Measurements from ENCODE around the gene TUB.

TUB gene

GRCh38 chr11:8107642-8108041 is 26.6 kb downstream of the TUB start:
- H3K27me3 ChIP-seq (ENCODE audit: insufficient read depth, poor library complexity, severe bottlenecking), result no peaks in the 10 kb centered on the region
- no peak for DNase-seq (ENCODE audit: low spot score)
- no peaks in the 10 kb centered on the region for H3K9me3 ChIP-seq (ENCODE audit: severe bottlenecking)
- no peak overlapping the region for H3K4me3 ChIP-seq (ENCODE audit: severe bottlenecking)
- H3K27ac ChIP-seq (ENCODE audit: poor library complexity, severe bottlenecking), result no peak overlapping the region
- no peak for TF ChIP-seq CTCF (IDR thresholded peaks at IDR 0.05; ENCODE audit: poor library complexity, severe bottlenecking)
- no peaks in the 10 kb centered on the region for H3K36me3 ChIP-seq (ENCODE audit: low read depth)
- H3K4me1 ChIP-seq (ENCODE audit: insufficient read depth, poor library complexity, severe bottlenecking), result no peaks in the 10 kb centered on the region
- no peak for ATAC-seq (ENCODE audit: low read depth)

- Histone ChIP-seq H3K4me3 (ENCODE audit: severe bottlenecking) (no peak overlapping the region), H3K27ac (ENCODE audit: poor library complexity, severe bottlenecking) (no peak overlapping the region), H3K9me3 (ENCODE audit: severe bottlenecking) (no peaks in the 10 kb centered on the region), H3K36me3 (ENCODE audit: low read depth) (no peaks in the 10 kb centered on the region), H3K27me3 (ENCODE audit: insufficient read depth, poor library complexity, severe bottlenecking) (no peaks in the 10 kb centered on the region), H3K4me1 (ENCODE audit: insufficient read depth, poor library complexity, severe bottlenecking) (no peaks in the 10 kb centered on the region)
- TF ChIP-seq CTCF (IDR thresholded peaks at IDR 0.05; ENCODE audit: poor library complexity, severe bottlenecking), result no peak
- DNase-seq (ENCODE audit: low spot score) (no peak), ATAC-seq (ENCODE audit: low read depth) (no peak)
Measured at GRCh38 chr11:8108421-8108820, 27.4 kb downstream of the TUB start.

GRCh38 chr11:8109675-8110074 is 28.7 kb downstream of the TUB start:
- Histone ChIP-seq H3K27me3 (ENCODE audit: insufficient read depth, poor library complexity, severe bottlenecking) (no peaks in the 10 kb centered on the region), H3K27ac (ENCODE audit: poor library complexity, severe bottlenecking) (no peak overlapping the region), H3K4me3 (ENCODE audit: severe bottlenecking) (no peak overlapping the region), H3K9me3 (ENCODE audit: severe bottlenecking) (no peaks in the 10 kb centered on the region), H3K4me1 (ENCODE audit: insufficient read depth, poor library complexity, severe bottlenecking) (no peaks in the 10 kb centered on the region), H3K36me3 (ENCODE audit: low read depth) (no peaks in the 10 kb centered on the region)
- DNase-seq (ENCODE audit: low spot score), result no peak
- no peak for TF ChIP-seq CTCF (IDR thresholded peaks at IDR 0.05; ENCODE audit: poor library complexity, severe bottlenecking)
- no peak for ATAC-seq (ENCODE audit: low read depth)

- DNase-seq (ENCODE audit: low spot score) (no peak), ATAC-seq (ENCODE audit: low read depth) (no peak)
- Histone ChIP-seq H3K4me3 (ENCODE audit: severe bottlenecking) (no peak overlapping the region), H3K9me3 (ENCODE audit: severe bottlenecking) (no peaks in the 10 kb centered on the region), H3K27ac (ENCODE audit: poor library complexity, severe bottlenecking) (no peak overlapping the region), H3K27me3 (ENCODE audit: insufficient read depth, poor library complexity, severe bottlenecking) (no peaks in the 10 kb centered on the region), H3K36me3 (ENCODE audit: low read depth) (no peaks in the 10 kb centered on the region), H3K4me1 (ENCODE audit: insufficient read depth, poor library complexity, severe bottlenecking) (no peaks in the 10 kb centered on the region)
- TF ChIP-seq CTCF (IDR thresholded peaks at IDR 0.05; ENCODE audit: poor library complexity, severe bottlenecking), result no peak
Measured at GRCh38 chr11:8110396-8110795, 29.4 kb downstream of the TUB start.

GRCh38 chr11:8111636-8112035 is 30.6 kb downstream of the TUB start:
- Histone ChIP-seq H3K9me3 (ENCODE audit: severe bottlenecking) (no peaks in the 10 kb centered on the region), H3K4me3 (ENCODE audit: severe bottlenecking) (no peak overlapping the region), H3K27ac (ENCODE audit: poor library complexity, severe bottlenecking) (no peak overlapping the region), H3K27me3 (ENCODE audit: insufficient read depth, poor library complexity, severe bottlenecking) (no peaks in the 10 kb centered on the region), H3K4me1 (ENCODE audit: insufficient read depth, poor library complexity, severe bottlenecking) (no peaks in the 10 kb centered on the region), H3K36me3 (ENCODE audit: low read depth) (no peaks in the 10 kb centered on the region)
- DNase-seq (ENCODE audit: low spot score) (no peak), ATAC-seq (ENCODE audit: low read depth) (no peak)
- no peak for TF ChIP-seq CTCF (IDR thresholded peaks at IDR 0.05; ENCODE audit: poor library complexity, severe bottlenecking)

Data from RWPE2 (cell line).